PC-9 (cell line): ENCODE measurements around the gene COL4A2.

Experiments used
- CTCF ChIP-seq: fragments of 200-600 bp; sonication (generic); conservative IDR thresholded peaks from 2 replicates; pipeline ENCODE4 v1.6.1; 2017; ENCODE audit warnings: mixed run types, antibody characterized with exemption, mild to moderate bottlenecking, moderate library complexity
- EZH2 ChIP-seq: fragments of 200-600 bp; sonication (generic); IDR thresholded peaks from 2 replicates; pipeline ENCODE4 v1.8.0; 2017; ENCODE audit warnings: antibody characterized with exemption, low read depth

- TF ChIP-seq CTCF (no peak), EZH2 (no peak)
Measured at GRCh38 chr13:110495376-110495775, 188.3 kb downstream of the COL4A2 start.
